Cardiac fibroblast (primary cell): ENCODE data around the gene TSPAN1.

Experiments used
- DNase-seq, 2 donors: peaks; one replicate each; pipeline versions ENCODE4 v3.0.0 to v3.0.0-alpha.2; 2010; ENCODE audit warnings: low read depth in 2 of 2
- H3K4me3 ChIP-seq, 2 donors: replicated peaks in 1 of 2; 1 replicate in 1 of 2; 2 replicates in 1 of 2; pipeline ENCODE4 v1.5.1; 2011; ENCODE audit warnings: low read depth in 2 of 2, low read length in 2 of 2, mild to moderate bottlenecking in 2 of 2, moderate library complexity in 1 of 2
- CTCF ChIP-seq: IDR thresholded peaks from one replicate; pipeline ENCODE4 v1.5.1; 2011; ENCODE audit warnings: low read depth, mild to moderate bottlenecking, low read length, inconsistent platforms

TSPAN1 gene

GRCh38 chr1:46148318-46148717, 26.6 kb upstream of the TSPAN1 start:
- TF ChIP-seq CTCF: no peak
- no peak for DNase-seq

GRCh38 chr1:46150085-46150484, 24.8 kb upstream of the TSPAN1 start:
- DNase-seq: peak in 1 of 2 donors; percentile 62
- H3K4me3 ChIP-seq: no peak overlapping the region
- TF ChIP-seq CTCF: no peak

More at GRCh38 chr1:46148318-46148717, 26.6 kb upstream of the TSPAN1 start:
- no peak overlapping the region for H3K4me3 ChIP-seq

- peak; percentile 41 to 75 for DNase-seq
- no peak for TF ChIP-seq CTCF
- no peak overlapping the region for H3K4me3 ChIP-seq
Observed at GRCh38 chr1:46152016-46152415, 22.9 kb upstream of the TSPAN1 start.

GRCh38 chr1:46153228-46153627, 21.7 kb upstream of the TSPAN1 start:
- no peak overlapping the region for H3K4me3 ChIP-seq
- TF ChIP-seq CTCF: no peak
- DNase-seq: no peak

GRCh38 chr1:46153732-46154131, 21.2 kb upstream of the TSPAN1 start:
- no peak overlapping the region for H3K4me3 ChIP-seq
- DNase-seq: no peak

GRCh38 chr1:46157916-46158311, 17.0 kb upstream of the TSPAN1 start:
- DNase-seq: no peak
- TF ChIP-seq CTCF: no peak
- H3K4me3 ChIP-seq: no peak overlapping the region

More at GRCh38 chr1:46153732-46154131, 21.2 kb upstream of the TSPAN1 start:
- no peak for TF ChIP-seq CTCF
